Endometrial microvascular endothelial cells (primary cell): ENCODE data around the gene ACBD5. TPM values are rescaled to one million over a fixed set of nuclear protein-coding genes. Genes with fewer than 3 reads are reported as not detected.
"Not testable (repeated sequence)": the region's sequence is repeated elsewhere in the genome, so short reads cannot be mapped to it uniquely, and the experiment has no call there.

Experiments
- in situ Hi-C: cut with HindIII; loops from 2 replicates; pipeline ENCODE4 v1.10.0; 2017; ENCODE audit warnings: low sequenced_read_pairs, low pct_unique_long_range_greater_than_20kb; ENCODE audit errors: inconsistent ontology term
- total RNA-seq: library from RNA; depleted of rRNA; stranded (reverse); fragments of >200 nt; gene quantifications from one replicate; pipeline ENCODE4 v1.2.3, GENCODE V29; 2015; ENCODE audit errors: inconsistent ontology term

The ACBD5 gene
- 20.6 TPM for total RNA-seq

GRCh38 chr10:27240212-27241009 is at the start of gene ACBD5:
TSS of gene ACBD5 (minus strand) at chr10:27240797. CDS start at chr10:27240688, 109 bp downstream.
- in situ Hi-C loops: no loop called here

- in situ Hi-C loops: no loop called here
These were observed 44.5 kb upstream of the ACBD5 start for GRCh38 chr10:27285093-27285492.

GRCh38 chr10:27276581-27276980 is 36.0 kb upstream of the ACBD5 start:
- in situ Hi-C loops: no loop called here

- in situ Hi-C loops: not testable (repeated sequence)
These were observed 25.4 kb upstream of the ACBD5 start for GRCh38 chr10:27266025-27266424.

- in situ Hi-C loops: not testable (repeated sequence)
These were observed 22.2 kb upstream of the ACBD5 start for GRCh38 chr10:27262788-27263187.

GRCh38 chr10:27258838-27259812 is 18.5 kb upstream of the ACBD5 start:
- in situ Hi-C loops: no loop called here

- in situ Hi-C loops: no loop called here
These were observed 17.9 kb upstream of the ACBD5 start for GRCh38 chr10:27258492-27258837.

GRCh38 chr10:27256299-27257189 is 15.9 kb upstream of the ACBD5 start:
- in situ Hi-C loops: no loop called here

GRCh38 chr10:27253576-27253975 is 13.0 kb upstream of the ACBD5 start:
- in situ Hi-C loops: no loop called here

GRCh38 chr10:27252267-27253000 is 11.8 kb upstream of the ACBD5 start:
- in situ Hi-C loops: no loop called here

GRCh38 chr10:27251554-27251953 is 11.0 kb upstream of the ACBD5 start:
- in situ Hi-C loops: no loop called here

GRCh38 chr10:27248215-27248614 is 7.6 kb upstream of the ACBD5 start:
- in situ Hi-C loops: no loop called here

GRCh38 chr10:27247441-27247840 is 6.8 kb upstream of the ACBD5 start:
- in situ Hi-C loops: no loop called here

GRCh38 chr10:27247006-27247405 is 6.4 kb upstream of the ACBD5 start:
- in situ Hi-C loops: no loop called here

- in situ Hi-C loops: no loop called here
These were observed 5.2 kb upstream of the ACBD5 start for GRCh38 chr10:27245836-27246235.

- in situ Hi-C loops: no loop called here
These were observed 4.4 kb upstream of the ACBD5 start for GRCh38 chr10:27244976-27245375.

GRCh38 chr10:27242951-27243551 is 2.5 kb upstream of the ACBD5 start:
- in situ Hi-C loops: no loop called here

- in situ Hi-C loops: no loop called here
These were observed 1.9 kb upstream of the ACBD5 start for GRCh38 chr10:27242473-27242950.
